NCI-H748 (cell line): ENCODE results near the gene NCKAP5.

Experiments used
- DNase-seq: peaks from one replicate; lab custom pipeline; 2025; ENCODE audit not compliant: unreplicated experiment; lab: John Stamatoyannopoulos, UW

The NCKAP5 gene

DNA sequence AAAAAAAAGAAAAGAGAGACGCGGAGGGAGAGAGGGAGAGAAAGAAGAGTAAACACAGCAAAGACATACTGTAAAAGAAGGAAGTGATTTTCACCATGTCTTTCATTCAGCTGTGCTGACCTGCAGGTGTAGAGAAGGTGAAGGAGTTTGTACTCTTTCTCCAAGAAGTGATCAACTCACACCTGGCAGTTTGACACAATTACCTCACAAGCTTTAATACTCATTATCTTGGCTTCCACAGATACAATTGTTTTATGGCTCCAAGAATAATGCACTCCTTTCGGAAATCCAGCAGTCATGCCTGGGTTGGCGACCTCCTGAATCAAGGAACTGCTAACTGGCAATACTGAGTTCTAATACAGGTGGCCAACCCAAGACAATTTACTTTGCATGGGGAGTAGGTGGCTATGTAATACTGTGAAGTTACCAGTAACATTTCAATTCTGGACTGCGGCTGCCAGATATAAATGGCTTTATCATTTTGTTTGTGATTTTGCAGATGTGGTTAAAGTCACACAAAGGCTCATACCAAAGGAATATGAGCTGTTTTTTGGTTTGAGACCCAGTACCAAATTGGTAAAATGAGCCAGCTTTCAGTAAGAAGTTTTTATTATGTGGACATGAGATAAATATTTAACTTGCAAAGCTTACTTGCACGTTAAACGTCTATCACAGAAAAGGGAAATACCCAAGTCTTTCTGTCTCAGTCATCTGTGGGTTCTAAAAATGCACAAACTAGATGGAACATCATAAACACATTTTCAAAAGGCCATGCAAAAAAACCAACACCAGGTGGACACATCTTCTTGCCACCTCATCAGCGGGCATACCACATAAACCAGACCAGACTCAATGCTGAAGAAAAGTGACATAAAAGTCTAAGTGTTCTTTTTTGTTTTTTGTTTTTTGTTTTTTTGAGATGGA lies 69.3 kb downstream of the NCKAP5 start:
- DNase-seq = no peak

DNA sequence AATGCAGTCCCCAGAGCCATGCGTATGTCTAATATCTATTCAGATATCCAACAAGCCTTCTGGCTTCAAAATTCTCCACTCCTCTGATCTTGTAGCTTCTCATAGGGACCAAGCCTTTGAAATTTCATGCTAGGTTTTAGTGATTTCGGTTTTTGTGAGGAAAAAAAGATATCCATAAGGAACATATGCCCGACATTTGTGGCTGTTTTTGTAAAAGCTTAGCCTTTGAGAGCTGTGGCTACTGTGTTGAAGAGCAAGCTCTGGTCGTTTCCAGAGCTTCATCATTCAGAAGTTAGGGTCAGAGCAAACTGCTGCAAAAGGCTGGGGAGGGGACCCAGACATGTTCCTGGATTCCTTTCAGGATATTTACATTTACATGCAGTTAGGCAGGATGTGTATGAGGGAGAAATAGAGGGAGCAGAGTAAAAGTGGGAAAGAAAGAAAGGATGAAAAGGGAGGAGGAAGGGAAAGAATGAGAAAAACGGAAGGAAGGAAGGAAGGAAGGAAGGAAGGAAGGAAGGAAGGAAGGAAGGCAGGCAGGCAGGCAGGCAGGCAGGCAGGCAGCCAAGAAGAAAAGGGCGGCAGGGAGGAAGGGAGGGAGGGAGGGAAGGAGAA lies 70.2 kb downstream of the NCKAP5 start:
- no peak for DNase-seq

DNA sequence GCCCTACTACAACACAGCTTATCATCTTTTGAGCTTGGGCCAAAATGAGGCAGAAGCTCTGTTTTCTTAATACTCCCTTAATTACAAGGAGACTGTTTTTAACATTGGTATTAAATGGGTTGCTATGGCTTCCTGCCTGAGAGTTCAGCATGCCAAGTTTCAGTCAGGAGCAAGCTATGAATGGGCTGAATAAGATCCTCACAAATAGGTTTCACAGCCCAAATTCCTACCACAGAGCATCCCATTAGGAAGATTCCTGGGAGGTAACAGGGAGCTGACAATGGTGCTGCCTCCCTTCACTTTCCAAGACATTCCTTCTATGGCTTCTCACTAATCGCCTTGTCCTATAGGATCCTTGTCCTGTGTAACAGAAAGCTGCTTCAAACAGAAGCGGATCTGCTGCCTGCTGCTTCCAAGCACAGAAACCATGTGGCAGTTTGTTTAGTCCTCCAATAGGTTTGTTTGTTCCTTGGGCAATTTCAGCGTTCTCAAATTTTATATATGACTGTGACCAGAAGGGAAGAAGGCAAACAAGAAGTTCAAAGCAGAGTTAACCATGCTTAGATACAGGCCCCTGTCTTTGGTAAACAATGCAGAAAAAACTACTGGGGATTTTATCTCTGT lies 70.9 kb downstream of the NCKAP5 start:
- DNase-seq = no peak

DNA sequence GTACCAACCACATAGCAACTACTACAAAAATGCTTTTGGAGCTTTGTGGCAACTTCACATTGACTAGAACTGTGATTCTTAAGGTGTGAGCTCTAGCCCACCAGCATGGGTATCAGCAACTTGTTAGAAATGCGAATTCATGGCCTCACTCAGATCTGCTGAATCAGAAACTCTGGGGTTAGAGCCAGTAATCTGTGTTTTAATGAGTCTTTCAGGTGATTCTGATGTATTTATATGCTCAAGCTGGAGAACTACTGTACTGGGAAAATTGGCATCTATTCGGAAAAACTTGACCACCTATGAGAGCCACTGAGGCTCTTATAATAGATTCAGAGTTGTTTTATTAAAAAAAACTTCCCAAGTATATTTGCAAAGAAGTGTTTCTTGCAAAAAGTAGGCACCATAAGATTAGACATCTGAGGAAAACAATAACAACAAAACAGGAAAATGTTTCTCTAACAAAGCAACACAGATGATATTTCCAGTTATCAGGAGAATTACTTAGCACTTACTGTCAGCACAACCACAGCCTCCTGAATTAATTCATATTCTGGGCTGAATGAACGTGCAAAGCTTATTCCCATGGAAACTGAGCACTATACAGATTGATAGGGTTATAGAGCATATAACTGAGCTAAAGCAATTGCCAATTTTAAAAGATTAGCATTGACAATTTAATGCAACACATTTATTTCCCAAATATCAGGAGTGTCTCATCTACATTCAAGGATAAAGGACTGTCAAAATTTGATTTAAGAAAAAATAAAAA lies 71.6 kb downstream of the NCKAP5 start:
- no peak for DNase-seq

DNA sequence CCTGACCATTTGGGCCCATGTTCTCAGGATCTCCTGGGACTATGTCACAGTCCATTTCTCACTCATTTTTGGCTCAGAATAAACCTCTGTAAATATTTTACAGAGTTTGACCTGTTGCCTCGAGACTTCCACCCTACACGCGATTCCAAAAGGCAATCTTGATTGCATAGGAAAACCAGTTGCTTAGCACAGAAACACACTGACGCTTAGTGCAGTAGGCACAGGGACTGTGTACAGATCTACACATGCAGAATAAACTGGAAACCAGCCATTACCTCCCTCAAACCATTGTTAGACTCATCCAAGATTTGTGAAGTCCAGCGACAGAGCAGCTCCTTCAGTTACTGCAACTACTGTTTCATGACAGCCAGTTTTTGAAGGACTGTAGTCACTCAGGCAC lies 73.0 kb downstream of the NCKAP5 start:
- no peak for DNase-seq

DNA sequence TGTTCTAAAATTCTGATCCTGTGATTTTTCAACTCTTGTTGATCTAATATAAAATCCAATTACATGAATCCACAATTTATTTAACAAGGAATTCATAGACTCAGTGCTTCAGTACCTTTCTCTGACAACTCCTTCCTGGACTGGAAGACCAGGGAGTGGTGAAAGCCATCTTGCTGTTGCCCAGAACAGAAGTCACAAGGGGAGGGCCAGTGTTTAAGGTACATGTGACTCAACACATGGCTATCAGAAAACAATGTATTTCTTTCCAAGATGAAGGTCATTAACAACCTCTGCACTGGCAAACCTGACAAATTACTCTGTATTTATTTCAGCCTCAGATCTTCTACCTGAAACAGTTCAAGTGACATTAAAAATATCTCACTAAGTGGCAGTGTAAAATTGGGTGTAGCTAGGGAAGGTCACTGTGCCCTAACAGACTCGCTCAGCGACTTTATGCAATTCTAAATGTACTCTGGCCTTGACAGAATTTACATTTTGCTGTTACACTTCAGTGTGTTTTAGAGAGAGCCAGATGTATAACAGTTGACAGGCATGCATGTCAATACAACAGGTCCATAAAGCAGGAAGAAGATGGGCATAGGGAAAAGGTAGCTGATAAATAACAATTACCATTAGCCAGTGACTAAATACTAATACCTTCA lies 75.4 kb downstream of the NCKAP5 start:
- DNase-seq = no peak

DNA sequence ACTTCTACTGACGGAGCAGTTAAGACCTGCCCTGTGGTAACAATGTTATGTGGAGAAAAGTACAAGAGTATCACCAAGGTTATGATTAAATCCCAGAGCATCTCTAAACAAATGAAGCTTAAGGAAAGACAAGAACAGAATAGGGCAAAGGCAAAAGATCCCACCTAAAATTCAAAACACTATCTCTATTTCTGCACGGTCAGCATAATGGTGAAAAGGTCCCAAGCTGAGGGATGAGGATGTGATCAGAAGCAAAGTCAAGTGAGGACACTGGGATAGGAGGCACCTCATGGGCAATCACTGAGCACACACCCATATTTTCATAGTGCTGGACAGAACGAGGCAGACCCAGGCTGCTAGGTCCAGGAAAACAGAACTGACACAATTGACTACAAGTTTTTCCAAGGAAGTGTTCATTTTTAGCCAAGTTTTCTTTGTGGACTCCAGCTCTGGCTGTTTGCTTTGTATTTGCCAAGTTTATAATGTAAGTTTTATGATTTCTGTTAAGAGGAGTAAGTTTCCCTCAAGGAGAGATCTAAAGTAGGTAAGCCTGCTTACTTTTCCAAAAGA lies 77.8 kb downstream of the NCKAP5 start:
- DNase-seq = no peak

DNA sequence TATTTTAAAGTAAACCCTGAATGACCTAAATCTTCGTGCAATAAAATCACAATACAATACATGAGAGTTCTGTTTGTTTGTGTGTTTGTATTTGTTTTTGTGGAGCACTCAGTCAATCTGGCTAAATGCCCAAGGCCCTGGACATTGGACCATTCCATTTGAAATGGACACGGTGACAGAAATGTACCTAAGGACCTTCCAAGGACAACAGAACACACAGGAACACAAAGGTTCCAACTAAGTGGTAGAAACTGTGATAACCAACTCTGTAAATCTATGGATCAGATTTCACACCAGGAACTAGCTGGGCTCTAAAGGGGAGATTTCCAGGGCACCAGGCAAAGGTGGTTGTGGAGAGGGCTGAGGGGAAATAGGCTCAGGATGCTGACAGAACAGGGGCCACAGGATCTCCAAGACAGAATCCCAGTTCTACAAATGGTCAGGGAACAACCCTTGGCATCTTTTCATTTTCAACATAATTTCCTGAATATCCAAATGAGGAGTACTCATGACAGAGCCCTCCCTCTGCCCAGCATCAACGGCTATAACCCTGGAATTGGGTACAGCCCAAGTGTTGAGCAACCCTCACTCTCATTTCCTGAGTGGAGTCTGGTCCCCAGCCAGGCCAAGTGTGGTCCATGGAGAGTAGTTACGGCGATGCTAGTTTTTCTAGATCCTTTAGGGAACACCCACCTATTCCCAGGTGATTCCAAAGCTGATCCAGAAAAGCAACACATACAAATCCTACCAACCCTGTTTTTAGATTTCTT lies 78.4 kb downstream of the NCKAP5 start:
- no peak for DNase-seq

DNA sequence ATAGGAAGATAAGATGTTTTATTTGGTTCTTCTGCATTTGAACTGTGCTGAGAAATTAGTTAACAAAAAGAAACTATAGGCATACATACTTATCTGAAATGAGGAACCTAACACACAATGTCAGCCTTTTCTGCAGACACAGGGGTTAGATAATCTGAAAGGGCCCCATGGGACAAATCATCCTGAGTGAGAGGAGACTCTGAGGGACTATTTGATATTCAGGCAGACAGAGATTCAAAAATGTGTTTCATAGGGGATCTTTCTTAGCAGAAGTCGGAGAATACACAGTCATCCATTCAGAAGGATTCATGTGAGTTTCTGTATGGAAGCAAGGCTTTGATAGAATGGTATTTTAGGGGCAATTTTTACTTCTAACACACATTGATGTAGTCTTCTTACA lies 79.1 kb downstream of the NCKAP5 start:
- no peak for DNase-seq

DNA sequence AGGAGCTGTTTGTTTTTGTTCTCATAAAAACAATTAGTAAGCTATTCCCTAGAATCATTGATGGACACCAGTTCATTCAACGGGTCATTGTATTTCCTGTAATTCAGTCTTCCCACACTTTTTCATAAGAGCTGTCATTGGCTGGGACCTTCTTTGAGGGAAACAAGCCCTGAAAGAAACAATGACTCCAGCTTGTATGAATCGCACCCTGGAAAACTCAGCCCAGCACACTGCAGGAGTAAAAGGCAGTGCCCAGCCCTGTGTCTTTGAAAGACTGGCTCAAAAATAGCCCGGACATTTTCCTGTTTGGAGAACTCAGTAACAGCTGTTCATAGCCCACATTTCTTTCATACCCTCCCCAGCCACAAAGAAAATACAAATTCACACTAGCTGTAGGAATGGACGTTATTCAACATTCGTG lies 81.5 kb downstream of the NCKAP5 start:
- no peak for DNase-seq

DNA sequence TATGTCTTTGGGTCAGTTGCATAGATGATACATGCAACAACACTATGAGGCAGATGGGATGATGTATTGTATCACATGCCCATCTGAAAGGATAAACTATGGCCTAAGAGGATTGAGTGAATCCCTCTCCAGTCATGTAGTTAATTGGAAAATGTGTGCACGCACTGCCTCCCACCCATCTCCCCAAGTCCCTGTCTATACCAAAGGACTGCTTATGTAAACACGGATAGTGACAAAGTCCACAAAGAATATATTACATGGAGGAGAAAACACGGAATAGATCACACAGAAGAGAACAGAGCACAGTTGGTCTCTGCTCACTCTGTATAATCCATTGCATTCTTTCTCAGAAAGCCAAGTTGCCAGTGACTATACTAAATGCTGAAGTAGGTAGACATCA lies 82.4 kb downstream of the NCKAP5 start:
- DNase-seq = no peak

DNA sequence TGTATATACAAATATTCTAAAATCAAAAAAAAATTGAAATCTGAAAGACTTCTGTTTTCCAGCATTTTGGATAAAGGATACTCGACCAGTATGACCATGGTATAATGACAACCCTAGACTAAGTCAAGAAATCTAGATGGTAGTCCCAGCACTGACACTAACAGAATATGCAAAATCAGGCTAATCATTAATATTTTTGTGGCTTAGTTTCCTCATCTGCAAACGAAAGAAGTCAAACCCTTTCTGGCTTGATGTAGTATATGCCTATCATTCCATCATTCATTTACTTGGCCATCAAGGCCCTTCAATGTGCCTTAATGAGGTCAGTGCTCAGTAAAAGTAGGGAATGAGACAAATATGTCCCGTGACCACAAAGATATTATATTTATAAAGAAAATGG lies 83.5 kb downstream of the NCKAP5 start:
- DNase-seq = no peak

DNA sequence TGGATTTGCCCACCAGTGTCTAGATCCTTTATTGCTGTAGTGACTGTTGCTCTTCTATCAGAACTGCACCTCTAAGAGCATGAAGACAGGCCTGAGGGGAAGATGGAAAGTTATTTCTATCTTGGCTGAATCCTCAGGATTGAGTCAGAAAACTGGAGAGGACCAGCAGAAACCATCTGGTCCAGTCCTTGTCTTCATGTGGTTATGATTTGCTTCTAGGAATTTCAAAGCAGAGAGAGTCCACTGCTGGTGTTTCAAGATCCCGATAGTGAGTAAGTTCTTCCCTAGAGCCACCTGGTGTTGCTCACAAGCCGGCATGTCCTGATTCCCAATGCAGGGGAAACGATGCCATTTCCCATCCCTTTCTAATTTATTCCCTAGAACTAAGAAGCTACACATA lies 84.2 kb downstream of the NCKAP5 start:
- no peak for DNase-seq

DNA sequence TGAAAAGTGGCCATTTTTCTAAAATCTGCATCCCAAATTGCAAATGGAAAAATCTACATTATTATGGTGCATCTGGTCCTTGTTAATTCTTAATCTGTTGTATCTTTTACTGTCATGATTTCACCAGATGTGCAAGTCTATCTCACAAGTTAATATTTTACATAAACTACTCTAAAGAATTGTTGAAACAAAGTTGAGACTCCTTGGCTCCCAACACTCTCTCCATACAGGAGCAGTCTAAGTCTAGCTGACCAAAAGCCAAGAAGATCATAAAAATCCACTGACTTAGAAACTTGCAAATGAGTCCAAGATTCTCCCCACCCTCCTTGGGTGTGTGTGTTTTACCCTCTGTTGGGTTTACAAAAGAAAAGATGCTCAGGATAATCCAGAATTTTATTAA lies 85.1 kb downstream of the NCKAP5 start:
- DNase-seq = no peak

DNA sequence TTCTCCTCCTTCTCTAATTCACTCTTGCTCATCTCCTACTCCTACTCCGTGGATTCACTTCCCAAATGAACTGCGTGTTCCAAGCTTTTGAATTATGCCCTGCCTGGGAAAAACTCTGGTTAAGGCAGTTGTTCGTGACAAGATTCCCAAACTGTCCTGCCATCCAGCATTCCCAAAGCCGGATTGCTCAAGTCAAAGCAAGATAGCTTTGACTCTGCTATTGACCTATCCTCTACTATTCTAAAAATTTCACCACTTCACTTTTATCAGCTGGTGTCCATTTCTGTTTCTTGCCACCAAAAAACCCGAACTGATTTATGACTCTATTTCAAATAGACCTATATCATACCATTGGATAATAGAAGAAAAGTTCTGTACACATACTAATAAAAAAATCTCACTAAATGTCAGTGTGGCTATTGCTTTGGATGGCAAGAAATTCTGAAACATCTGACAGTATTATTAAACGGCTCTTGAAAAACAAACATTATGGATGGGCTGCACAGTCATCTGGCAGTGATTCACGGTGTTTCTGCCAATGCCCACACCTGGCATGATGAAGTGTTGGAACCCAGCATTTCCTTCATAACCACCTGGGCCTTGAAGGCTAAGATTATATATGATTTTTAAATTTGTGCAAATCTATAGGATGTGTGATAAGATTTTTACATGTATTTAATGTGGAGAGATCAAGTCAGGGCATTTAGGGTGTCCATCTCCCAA lies 87.4 kb downstream of the NCKAP5 start:
- no peak for DNase-seq

DNA sequence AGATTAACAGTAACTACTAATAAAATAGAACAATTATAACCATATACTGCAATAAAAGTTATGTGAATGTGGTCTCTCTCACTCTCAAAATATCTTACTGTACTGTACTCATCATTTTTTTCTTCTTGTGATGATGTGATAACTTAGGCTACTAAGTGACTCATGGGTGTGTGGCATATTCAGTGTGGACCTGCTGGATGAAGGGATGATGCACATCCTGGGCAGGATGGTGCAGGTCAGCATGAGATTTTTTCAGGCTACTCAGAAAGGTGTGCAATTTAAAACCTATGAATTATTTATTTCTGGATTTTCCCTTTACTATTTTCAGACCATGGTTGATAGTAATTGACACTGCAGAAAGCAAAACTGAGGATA lies 90.7 kb downstream of the NCKAP5 start:
- no peak for DNase-seq

DNA sequence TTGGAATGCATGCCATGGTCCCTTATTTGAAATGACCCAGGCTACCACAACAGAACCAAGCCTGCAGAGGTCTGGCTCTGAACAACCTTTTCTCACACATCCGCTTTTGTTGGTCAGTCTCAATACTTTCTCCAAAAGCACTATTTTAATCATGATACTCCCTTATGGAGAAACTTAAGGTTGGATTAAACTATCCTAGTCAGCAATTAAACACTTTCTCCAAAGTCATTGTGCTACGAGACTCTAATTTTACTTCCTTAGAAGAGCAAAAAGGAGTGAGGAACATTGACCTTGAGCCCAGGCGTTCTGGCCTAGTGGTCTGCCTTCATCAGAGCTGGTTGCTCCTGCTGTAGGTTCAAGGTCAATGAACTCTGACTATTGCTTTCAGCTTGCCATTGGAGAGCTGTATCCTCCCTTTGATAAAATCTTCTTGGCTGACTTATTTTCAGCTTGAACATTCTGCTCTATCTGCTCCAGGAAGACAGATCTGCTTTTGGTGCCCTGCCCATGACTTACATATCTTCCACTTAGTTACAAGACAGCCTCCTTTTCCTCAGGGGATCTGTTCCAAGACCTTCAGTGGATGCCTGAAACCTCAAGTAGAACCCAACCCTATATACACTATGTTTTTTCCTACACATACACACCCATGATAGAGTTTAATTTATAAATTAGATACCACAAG lies 91.2 kb downstream of the NCKAP5 start:
- DNase-seq = no peak

DNA sequence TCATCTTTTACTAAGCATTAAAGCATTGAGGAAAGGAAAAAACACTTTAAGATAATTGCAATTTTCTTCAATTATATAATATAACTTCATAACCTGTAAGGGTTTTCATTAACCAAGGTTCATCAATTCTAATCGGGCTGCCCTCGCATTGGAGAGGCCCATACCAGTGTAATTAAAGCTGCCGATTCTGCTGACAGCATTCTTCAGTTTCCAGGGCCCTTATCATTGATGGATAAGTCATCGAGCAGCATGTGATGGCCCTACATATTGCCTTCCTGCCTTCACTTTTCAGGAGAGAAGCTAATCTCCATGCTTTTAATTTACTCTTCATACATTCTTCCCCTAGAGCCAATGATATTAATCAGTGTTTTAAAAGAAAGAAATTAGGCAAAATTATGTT lies 92.0 kb downstream of the NCKAP5 start:
- no peak for DNase-seq

DNA sequence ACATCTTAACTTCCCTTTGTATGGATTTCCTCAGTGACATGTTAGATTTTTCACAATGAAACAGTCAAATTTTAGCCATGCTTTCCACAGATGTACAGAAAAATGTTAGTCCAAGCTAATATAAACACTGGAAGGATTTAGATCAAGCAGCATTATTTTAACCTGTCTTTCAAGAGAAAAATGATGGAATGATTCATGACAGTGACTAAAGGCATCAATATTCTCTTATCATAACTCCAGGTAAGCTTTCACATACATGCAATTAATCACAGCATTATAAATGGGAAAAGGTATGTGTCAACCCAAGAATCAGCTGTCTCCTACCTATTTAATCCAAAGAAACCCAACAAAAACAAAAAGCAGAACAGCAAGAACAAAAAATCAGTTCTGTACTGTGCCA lies 92.7 kb downstream of the NCKAP5 start:
- DNase-seq = no peak
